Endothelial cell (in vitro differentiated cells): ENCODE results near the gene CCDC178. TPM values are rescaled to one million over a fixed set of nuclear protein-coding genes. Genes with fewer than 3 reads are reported as not detected.

Experiments
- DNase-seq: peaks from one replicate; pipeline ENCODE4 v3.0.0; 2021; ENCODE audit warnings: low spot score
- H3K27ac Mint-ChIP-seq: one replicate; pipeline ENCODE4 v1.8.0; 2021; ENCODE audit warnings: mixed read lengths, inconsistent platforms; ENCODE audit not compliant: unreplicated experiment
- H3K27me3 Mint-ChIP-seq: one replicate; pipeline ENCODE4 v1.8.0; 2021; ENCODE audit warnings: mild to moderate bottlenecking, moderate library complexity, mixed read lengths, inconsistent platforms; ENCODE audit not compliant: unreplicated experiment
- H3K36me3 Mint-ChIP-seq: one replicate; pipeline ENCODE4 v1.8.0; 2021; ENCODE audit warnings: mild to moderate bottlenecking, low read depth, mixed read lengths, inconsistent platforms; ENCODE audit not compliant: unreplicated experiment
- H3K4me1 Mint-ChIP-seq: one replicate; pipeline ENCODE4 v1.8.0; 2021; ENCODE audit warnings: mild to moderate bottlenecking, mixed read lengths, inconsistent platforms; ENCODE audit not compliant: unreplicated experiment
- H3K4me3 Mint-ChIP-seq: one replicate; pipeline ENCODE4 v1.8.0; 2021; ENCODE audit warnings: mild to moderate bottlenecking, mixed read lengths, inconsistent platforms; ENCODE audit not compliant: unreplicated experiment
- H3K9me3 Mint-ChIP-seq: one replicate; pipeline ENCODE4 v1.8.0; 2021; ENCODE audit warnings: mixed read lengths, inconsistent platforms; ENCODE audit not compliant: unreplicated experiment
- total RNA-seq: library from RNA; stranded (reverse); fragmentation: NEBNext Ultra II Directional; extraction: Animal tissue kit (Norgen Biotek cat#: 25700); gene quantifications from one replicate; pipeline ENCODE4 v1.2.1, GENCODE V29; 2021; ENCODE audit not compliant: unreplicated experiment
- TF ChIP-seq, protein P1 (sequence below): fragments of 200-600 bp; sonication (generic); IDR thresholded peaks from one replicate; pipeline ENCODE4 v1.5.0; 2021; ENCODE audit warnings: antibody characterized with exemption; ENCODE audit not compliant: unreplicated experiment

Gene CCDC178
- total RNA-seq, 1 donor from 2014 or later: 5.3 TPM

DNA sequence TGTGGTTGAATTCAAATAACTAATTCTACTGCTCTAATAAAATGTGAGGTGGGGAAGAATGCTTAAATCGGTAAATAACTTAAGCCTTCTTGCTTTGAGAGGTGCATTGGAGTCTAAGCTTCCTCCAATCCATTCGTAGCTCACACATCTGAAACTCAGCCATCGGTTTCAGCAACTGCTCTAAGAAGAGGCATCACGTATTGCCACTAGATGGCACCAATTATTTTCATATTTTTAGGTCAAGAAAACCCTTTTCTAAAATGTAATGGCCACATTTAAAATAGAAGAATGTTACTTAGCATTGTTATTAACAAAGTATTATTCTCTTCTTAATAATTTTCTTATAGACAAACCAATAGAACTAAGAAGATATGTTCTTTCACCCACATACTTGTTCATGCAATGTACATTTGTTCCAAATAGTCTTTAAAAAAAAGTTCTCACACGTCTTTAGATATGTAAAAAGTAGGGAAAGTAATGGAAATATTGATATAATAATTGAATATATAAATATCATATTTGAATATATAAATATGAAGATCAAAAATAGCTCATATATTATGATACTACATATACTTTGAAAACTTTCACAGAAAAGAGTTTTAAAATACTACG lies 229.8 kb downstream of the CCDC178 start:
- no peak overlapping the region for H3K27ac Mint-ChIP-seq
- H3K4me1 Mint-ChIP-seq: no peaks in the 10 kb centered on the region
- no peak for DNase-seq
- no peaks in the 10 kb centered on the region for H3K9me3 Mint-ChIP-seq
- TF ChIP-seq, protein P1, sequence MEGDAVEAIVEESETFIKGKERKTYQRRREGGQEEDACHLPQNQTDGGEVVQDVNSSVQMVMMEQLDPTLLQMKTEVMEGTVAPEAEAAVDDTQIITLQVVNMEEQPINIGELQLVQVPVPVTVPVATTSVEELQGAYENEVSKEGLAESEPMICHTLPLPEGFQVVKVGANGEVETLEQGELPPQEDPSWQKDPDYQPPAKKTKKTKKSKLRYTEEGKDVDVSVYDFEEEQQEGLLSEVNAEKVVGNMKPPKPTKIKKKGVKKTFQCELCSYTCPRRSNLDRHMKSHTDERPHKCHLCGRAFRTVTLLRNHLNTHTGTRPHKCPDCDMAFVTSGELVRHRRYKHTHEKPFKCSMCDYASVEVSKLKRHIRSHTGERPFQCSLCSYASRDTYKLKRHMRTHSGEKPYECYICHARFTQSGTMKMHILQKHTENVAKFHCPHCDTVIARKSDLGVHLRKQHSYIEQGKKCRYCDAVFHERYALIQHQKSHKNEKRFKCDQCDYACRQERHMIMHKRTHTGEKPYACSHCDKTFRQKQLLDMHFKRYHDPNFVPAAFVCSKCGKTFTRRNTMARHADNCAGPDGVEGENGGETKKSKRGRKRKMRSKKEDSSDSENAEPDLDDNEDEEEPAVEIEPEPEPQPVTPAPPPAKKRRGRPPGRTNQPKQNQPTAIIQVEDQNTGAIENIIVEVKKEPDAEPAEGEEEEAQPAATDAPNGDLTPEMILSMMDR: peak; percentile 74
- no peak overlapping the region for H3K4me3 Mint-ChIP-seq
- no peaks in the 10 kb centered on the region for H3K27me3 Mint-ChIP-seq
- no peaks in the 10 kb centered on the region for H3K36me3 Mint-ChIP-seq

DNA sequence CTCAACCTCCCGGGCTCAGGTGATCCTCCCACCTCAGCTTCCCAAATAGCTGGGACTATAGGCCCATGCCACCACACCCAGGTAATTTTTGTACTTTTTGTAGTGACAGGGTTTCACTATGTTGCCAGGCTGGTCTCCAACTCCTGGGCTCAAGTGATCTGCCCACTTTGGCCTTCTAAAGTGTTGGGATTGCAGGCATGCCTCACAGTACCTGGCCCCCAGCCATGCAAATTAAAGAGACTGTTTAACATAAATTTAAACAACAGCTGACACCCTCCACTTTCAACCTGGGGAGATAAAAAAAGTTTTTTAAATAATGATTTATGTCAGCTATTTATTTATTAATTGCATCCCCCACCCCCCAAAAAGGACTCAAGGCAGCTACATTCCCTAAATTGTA lies 234.7 kb downstream of the CCDC178 start:
- Mint-ChIP-seq H3K27ac (no peak overlapping the region), H3K4me1 (peaks cover 5% of the 10 kb centered on the region), H3K27me3 (no peaks in the 10 kb centered on the region), H3K36me3 (no peaks in the 10 kb centered on the region), H3K4me3 (no peak overlapping the region), H3K9me3 (no peaks in the 10 kb centered on the region)
- no peak for DNase-seq
- TF ChIP-seq, protein P1: no peak

DNA sequence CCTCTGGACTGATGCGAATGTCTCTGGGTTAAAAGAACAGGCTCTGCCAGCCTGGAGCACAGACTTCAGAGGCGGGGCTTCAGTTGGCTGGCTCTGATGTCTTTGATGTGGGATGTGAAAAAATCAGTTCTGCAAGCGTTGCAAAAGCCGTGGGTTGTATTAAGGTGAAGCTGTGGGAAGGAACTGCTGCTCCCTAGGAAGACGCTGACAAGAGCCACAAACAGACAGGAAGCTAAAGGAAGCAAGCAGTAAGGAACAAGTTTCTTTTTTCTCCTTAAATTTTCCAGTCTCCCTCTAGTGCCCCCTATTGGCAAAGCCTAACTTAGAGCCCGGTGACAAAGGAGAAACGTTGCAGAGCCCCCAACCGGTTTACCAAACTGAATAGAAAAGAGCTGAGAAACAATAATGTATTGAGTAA lies 239.0 kb downstream of the CCDC178 start:
- DNase-seq: peak; percentile 56
- no peaks in the 10 kb centered on the region for H3K9me3 Mint-ChIP-seq
- H3K4me1 Mint-ChIP-seq: peaks cover 5% of the 10 kb centered on the region
- TF ChIP-seq, protein P1: peak; percentile 84
- H3K27me3 Mint-ChIP-seq: no peaks in the 10 kb centered on the region
- no peaks in the 10 kb centered on the region for H3K36me3 Mint-ChIP-seq
- H3K27ac Mint-ChIP-seq: peak overlapping the region; percentile 26
- no peak overlapping the region for H3K4me3 Mint-ChIP-seq

DNA sequence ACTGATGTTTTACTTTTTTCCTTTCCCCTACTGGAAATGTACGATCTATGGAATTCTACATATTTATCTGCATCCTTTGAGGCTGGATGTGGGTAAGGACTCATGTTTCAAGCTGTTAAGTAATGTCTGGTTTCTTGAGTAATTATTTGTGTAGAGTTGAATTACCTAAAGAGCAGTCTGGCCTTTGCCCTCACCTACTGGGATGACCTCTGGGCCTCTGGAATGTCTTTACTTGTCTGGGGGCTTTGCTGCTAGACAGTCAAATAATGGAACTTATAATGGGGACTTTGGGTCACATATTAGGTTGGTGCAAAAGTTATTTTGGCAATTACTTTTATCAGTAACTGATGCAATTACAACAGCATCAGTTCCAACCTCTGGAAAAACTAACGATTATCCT lies 244.7 kb downstream of the CCDC178 start:
- no peak for DNase-seq
- H3K27me3 Mint-ChIP-seq: no peaks in the 10 kb centered on the region
- H3K9me3 Mint-ChIP-seq: no peaks in the 10 kb centered on the region
- H3K4me3 Mint-ChIP-seq: no peak overlapping the region
- TF ChIP-seq, protein P1: no peak
- no peak overlapping the region for H3K27ac Mint-ChIP-seq
- no peaks in the 10 kb centered on the region for H3K36me3 Mint-ChIP-seq
- H3K4me1 Mint-ChIP-seq: no peaks in the 10 kb centered on the region

DNA sequence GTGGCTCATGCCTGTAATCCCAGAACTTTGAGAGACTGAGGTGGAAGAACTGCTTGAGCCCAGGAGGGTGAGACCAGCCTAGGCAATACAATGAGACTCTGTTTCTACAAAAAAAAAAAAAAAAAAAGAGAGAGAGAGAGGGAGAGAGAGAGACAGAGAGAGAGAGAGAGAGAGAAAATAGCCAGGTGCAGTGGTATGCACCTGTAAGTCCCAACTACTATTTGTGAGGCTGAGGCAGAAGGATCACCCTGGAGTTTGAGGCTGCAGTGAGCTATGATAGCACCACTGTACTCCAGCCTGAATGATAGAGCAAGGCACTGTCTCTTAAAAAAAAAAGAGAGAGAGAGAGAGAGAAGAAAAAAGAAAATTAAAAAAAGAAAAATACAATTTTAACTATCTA lies 245.7 kb downstream of the CCDC178 start:
- Mint-ChIP-seq H3K4me1 (no peaks in the 10 kb centered on the region), H3K4me3 (no peak overlapping the region), H3K27me3 (no peaks in the 10 kb centered on the region), H3K27ac (no peak overlapping the region), H3K36me3 (no peaks in the 10 kb centered on the region), H3K9me3 (no peaks in the 10 kb centered on the region)
- TF ChIP-seq, protein P1: no peak
- no peak for DNase-seq
